Measurements from ENCODE around the gene CCDC13. TPM values are rescaled to one million over a fixed set of nuclear protein-coding genes. Genes with fewer than 3 reads are reported as not detected.

The CCDC13 gene
- total and polyA plus RNA-seq, 2 of the 13 experiments (the other 11 are each of a cell fraction or from before 2014, with no cell fraction given) = 0.22 to 0.51 TPM

GRCh38 chr3:42732196-42732828, 40.7 kb downstream of the CCDC13 start (continued):
- TF ChIP-seq HMGA1 (CRISPR knock-in tag; conservative IDR thresholded peaks at IDR 0.05) = no peak
- no peak for TF ChIP-seq ONECUT2 (CRISPR knock-in tag; IDR thresholded peaks at IDR 0.05)
- 0 out of 2 replicates have a peak, but pooled peaks have one; percentile 10 for TF ChIP-seq ZNF343 (CRISPR knock-in tag; IDR thresholded peaks at IDR 0.05)
- no peak for TF ChIP-seq ZBTB42 (CRISPR knock-in tag; IDR thresholded peaks at IDR 0.05)
- TF ChIP-seq MEF2D (CRISPR knock-in tag; IDR thresholded peaks at IDR 0.05) = no peak
- peak; percentile 7; the same call in 1 of the 2 replicates for TF ChIP-seq GATA4 (IDR thresholded peaks at IDR 0.05; ENCODE audit: borderline replicate concordance, low read depth)
- peak; percentile 82; the same call in 1 of the 2 replicates for TF ChIP-seq FOXJ3 (CRISPR knock-in tag; IDR thresholded peaks at IDR 0.05; ENCODE audit: borderline replicate concordance)
- TF ChIP-seq SSRP1 (CRISPR knock-in tag; IDR thresholded peaks at IDR 0.05) = no peak
- TF ChIP-seq TCF7L2 (IDR thresholded peaks at IDR 0.05; ENCODE audit: low read depth, low read length) = no peak
- TF ChIP-seq ZNF256 (CRISPR knock-in tag; conservative IDR thresholded peaks at IDR 0.05) = no peak
- no peak for TF ChIP-seq ZNF318 (CRISPR knock-in tag; IDR thresholded peaks at IDR 0.05)
- peak; percentile 62 for TF ChIP-seq POLR2G (IDR thresholded peaks at IDR 0.05; ENCODE audit: low read depth, low read length)
- TF ChIP-seq SP1 (IDR thresholded peaks at IDR 0.05) = no peak
- no peak for TF ChIP-seq SP1 (CRISPR knock-in tag; IDR thresholded peaks at IDR 0.05)
- TF ChIP-seq MYPOP (CRISPR knock-in tag; IDR thresholded peaks at IDR 0.05) = no peak; the same call in 1 of the 2 replicates
- TF ChIP-seq KDM1A (CRISPR knock-in tag; IDR thresholded peaks at IDR 0.05) = no peak; the same call in 1 of the 2 replicates
- TF ChIP-seq REPIN1 (CRISPR knock-in tag; IDR thresholded peaks at IDR 0.05; ENCODE audit: borderline replicate concordance, low read depth) = 0 out of 2 replicates have a peak, but pooled peaks have one; percentile 32
- TF ChIP-seq HMGXB4 (CRISPR knock-in tag; IDR thresholded peaks at IDR 0.05; ENCODE audit: borderline replicate concordance in 1 of 2, low read depth in 1 of 2) = no peak
- no peak for TF ChIP-seq JDP2 (CRISPR knock-in tag; IDR thresholded peaks at IDR 0.05; ENCODE audit: borderline replicate concordance)
- peak; percentile 49; the same call in 1 of the 2 replicates for TF ChIP-seq NFKB2 (CRISPR knock-in tag; IDR thresholded peaks at IDR 0.05; ENCODE audit: borderline replicate concordance)

All from HepG2 (cell line).